Neural cell (in vitro differentiated cells): ENCODE results near the gene WDR59.

Source experiments
- EP300 ChIP-seq: fragments of 450-650 bp; conservative IDR thresholded peaks from 2 replicates; pipeline ENCODE4 v1.6.1; 2014; ENCODE audit warnings: antibody characterized with exemption, mild to moderate bottlenecking, moderate library complexity; ENCODE audit not compliant: poor library complexity, severe bottlenecking
- EZH2 ChIP-seq: fragments of 200-600, 300-800 bp; shearing (Covaris generic), sonication (generic); IDR thresholded peaks from 2 replicates; pipeline ENCODE4 v1.6.1; 2014; ENCODE audit warnings: antibody characterized with exemption, low read length, borderline replicate concordance, mild to moderate bottlenecking; ENCODE audit not compliant: insufficient read depth, poor library complexity, severe bottlenecking
- MXI1 ChIP-seq: fragments of 450-650 bp; conservative IDR thresholded peaks from 2 replicates; pipeline ENCODE4 v1.6.1; 2014; ENCODE audit warnings: antibody characterized with exemption, mild to moderate bottlenecking; ENCODE audit not compliant: poor library complexity, severe bottlenecking
- POLR2AphosphoS5 ChIP-seq: IDR thresholded peaks from 2 replicates; pipeline ENCODE4 v1.6.1; 2012
- RAD21 ChIP-seq: fragments of 450-650 bp; conservative IDR thresholded peaks from 2 replicates; pipeline ENCODE4 v1.6.1; 2014; ENCODE audit warnings: antibody characterized with exemption, mild to moderate bottlenecking, moderate library complexity
- TAF1 ChIP-seq: IDR thresholded peaks from 2 replicates; pipeline ENCODE4 v1.6.1; 2012; ENCODE audit warnings: low read depth
- TF ChIP-seq, protein P1 (sequence below): fragments of 450-650 bp; IDR thresholded peaks from 2 replicates; pipeline ENCODE4 v1.5.1; 2014; ENCODE audit warnings: antibody characterized with exemption, mild to moderate bottlenecking, moderate library complexity; ENCODE audit not compliant: poor library complexity, severe bottlenecking
- TF ChIP-seq, protein P2 (sequence below): IDR thresholded peaks from 2 replicates; pipeline ENCODE4 v1.6.1; 2012; ENCODE audit warnings: borderline replicate concordance

DNA sequence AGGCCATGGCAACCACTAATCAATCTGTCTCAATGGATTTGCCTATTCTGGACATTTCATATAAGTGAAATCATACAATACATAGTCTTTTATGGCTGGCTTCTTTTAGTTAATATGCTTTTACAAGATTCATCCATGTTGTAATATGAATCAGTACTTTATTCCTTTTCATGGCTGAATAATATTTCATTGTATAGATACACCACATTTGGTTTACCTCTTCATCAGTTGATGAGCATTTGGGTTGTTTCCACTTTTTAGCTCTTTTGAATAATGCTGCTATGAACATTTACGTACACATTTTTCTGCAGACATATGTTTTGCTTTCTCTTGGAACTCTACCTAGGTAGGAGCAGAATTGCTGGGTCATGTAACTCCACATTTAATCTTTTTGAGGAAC, 11.1 kb upstream of the WDR59 start:
- TF ChIP-seq EP300 (no peak), TAF1 (no peak), POLR2AphosphoS5 (no peak), RAD21 (no peak), EZH2 (no peak), MXI1 (no peak)
- TF ChIP-seq, protein P1, sequence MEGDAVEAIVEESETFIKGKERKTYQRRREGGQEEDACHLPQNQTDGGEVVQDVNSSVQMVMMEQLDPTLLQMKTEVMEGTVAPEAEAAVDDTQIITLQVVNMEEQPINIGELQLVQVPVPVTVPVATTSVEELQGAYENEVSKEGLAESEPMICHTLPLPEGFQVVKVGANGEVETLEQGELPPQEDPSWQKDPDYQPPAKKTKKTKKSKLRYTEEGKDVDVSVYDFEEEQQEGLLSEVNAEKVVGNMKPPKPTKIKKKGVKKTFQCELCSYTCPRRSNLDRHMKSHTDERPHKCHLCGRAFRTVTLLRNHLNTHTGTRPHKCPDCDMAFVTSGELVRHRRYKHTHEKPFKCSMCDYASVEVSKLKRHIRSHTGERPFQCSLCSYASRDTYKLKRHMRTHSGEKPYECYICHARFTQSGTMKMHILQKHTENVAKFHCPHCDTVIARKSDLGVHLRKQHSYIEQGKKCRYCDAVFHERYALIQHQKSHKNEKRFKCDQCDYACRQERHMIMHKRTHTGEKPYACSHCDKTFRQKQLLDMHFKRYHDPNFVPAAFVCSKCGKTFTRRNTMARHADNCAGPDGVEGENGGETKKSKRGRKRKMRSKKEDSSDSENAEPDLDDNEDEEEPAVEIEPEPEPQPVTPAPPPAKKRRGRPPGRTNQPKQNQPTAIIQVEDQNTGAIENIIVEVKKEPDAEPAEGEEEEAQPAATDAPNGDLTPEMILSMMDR: no peak
- TF ChIP-seq, protein P2, sequence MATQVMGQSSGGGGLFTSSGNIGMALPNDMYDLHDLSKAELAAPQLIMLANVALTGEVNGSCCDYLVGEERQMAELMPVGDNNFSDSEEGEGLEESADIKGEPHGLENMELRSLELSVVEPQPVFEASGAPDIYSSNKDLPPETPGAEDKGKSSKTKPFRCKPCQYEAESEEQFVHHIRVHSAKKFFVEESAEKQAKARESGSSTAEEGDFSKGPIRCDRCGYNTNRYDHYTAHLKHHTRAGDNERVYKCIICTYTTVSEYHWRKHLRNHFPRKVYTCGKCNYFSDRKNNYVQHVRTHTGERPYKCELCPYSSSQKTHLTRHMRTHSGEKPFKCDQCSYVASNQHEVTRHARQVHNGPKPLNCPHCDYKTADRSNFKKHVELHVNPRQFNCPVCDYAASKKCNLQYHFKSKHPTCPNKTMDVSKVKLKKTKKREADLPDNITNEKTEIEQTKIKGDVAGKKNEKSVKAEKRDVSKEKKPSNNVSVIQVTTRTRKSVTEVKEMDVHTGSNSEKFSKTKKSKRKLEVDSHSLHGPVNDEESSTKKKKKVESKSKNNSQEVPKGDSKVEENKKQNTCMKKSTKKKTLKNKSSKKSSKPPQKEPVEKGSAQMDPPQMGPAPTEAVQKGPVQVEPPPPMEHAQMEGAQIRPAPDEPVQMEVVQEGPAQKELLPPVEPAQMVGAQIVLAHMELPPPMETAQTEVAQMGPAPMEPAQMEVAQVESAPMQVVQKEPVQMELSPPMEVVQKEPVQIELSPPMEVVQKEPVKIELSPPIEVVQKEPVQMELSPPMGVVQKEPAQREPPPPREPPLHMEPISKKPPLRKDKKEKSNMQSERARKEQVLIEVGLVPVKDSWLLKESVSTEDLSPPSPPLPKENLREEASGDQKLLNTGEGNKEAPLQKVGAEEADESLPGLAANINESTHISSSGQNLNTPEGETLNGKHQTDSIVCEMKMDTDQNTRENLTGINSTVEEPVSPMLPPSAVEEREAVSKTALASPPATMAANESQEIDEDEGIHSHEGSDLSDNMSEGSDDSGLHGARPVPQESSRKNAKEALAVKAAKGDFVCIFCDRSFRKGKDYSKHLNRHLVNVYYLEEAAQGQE: no peak
